Esophagus squamous epithelium (tissue), 4 donors: Measurements from ENCODE around the gene CDON.

Experiments used
- POLR2A ChIP-seq, 4 donors: fragments of 450-650 bp; IDR thresholded peaks; one replicate each; pipeline ENCODE4 v1.6.1; 2017; ENCODE audit warnings: antibody characterized with exemption in 4 of 4, mild to moderate bottlenecking in 4 of 4, moderate library complexity in 3 of 4
- TF ChIP-seq, protein P1 (sequence below), 6 experiments: fragments of 450-650 bp in 4 of 6; fragments of 200-600 bp in 2 of 6; sonication (generic) in 2 of 6; IDR thresholded peaks; one replicate each; pipeline ENCODE4 v1.5.1; 2016 to 2019; ENCODE audit warnings: antibody characterized with exemption in 6 of 6, mild to moderate bottlenecking in 4 of 6, moderate library complexity in 4 of 6

DNA sequence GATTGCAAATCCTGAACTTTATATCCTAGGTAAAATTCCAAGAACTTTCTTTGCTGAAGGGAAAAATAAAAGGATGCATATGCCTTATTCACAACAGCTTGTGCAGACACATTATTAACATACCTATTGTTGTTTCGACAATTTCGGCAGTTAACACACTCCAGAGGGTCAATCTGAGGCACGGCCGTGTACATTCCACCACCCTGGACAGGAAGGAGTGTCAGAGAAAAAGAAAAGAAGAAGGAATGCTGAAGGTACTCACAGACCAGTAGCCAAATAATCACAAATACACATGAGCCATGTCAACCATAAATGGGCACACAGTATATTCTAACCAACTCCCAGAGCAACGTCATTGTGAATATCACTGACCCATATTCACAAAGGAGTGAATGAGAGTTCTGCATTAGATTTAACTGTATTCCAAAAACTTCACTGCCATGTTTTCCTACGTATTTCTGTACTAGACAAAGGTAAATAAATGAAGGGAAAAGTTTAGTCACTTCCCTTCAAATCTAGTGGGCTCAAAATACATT lies 84.4 kb downstream of the CDON start:
- TF ChIP-seq, protein P1, sequence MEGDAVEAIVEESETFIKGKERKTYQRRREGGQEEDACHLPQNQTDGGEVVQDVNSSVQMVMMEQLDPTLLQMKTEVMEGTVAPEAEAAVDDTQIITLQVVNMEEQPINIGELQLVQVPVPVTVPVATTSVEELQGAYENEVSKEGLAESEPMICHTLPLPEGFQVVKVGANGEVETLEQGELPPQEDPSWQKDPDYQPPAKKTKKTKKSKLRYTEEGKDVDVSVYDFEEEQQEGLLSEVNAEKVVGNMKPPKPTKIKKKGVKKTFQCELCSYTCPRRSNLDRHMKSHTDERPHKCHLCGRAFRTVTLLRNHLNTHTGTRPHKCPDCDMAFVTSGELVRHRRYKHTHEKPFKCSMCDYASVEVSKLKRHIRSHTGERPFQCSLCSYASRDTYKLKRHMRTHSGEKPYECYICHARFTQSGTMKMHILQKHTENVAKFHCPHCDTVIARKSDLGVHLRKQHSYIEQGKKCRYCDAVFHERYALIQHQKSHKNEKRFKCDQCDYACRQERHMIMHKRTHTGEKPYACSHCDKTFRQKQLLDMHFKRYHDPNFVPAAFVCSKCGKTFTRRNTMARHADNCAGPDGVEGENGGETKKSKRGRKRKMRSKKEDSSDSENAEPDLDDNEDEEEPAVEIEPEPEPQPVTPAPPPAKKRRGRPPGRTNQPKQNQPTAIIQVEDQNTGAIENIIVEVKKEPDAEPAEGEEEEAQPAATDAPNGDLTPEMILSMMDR (IDR thresholded peaks at IDR 0.05): no peak
- TF ChIP-seq POLR2A (IDR thresholded peaks at IDR 0.05): no peak
